Measurements from ENCODE around the gene PRICKLE2.

PRICKLE2 gene

GRCh38 chr3:64104691-64105111, 120.6 kb downstream of the PRICKLE2 start:
- H3K4me2 ChIP-seq (ENCODE audit: low read depth, low read length), result no peak overlapping the region
- no peaks in the 10 kb centered on the region for H3K9me2 ChIP-seq (replicated peaks; ENCODE audit: insufficient read depth, low read length)
- H4K20me1 ChIP-seq (ENCODE audit: insufficient read depth, low read length), result no peaks in the 10 kb centered on the region
- no peaks in the 10 kb centered on the region for H3K79me2 ChIP-seq (ENCODE audit: low read length)
- no peak overlapping the region for H3K9ac ChIP-seq (ENCODE audit: low read length)
- no peaks in the 10 kb centered on the region for H3K9me3 ChIP-seq (replicated peaks; ENCODE audit: insufficient read depth, low read length)
- no peak overlapping the region for H3K27ac ChIP-seq (ENCODE audit: low read length)
- no peak overlapping the region for H2AFZ ChIP-seq (ENCODE audit: low read length)
- H3K4me3 ChIP-seq (ENCODE audit: low read length), result no peak overlapping the region
- no peaks in the 10 kb centered on the region for H3K36me3 ChIP-seq (replicated peaks; ENCODE audit: insufficient read depth, low read length)
- DNase-seq, result no peak
- H3F3A ChIP-seq (ENCODE audit: insufficient read depth, low read length), result no peaks in the 10 kb centered on the region
- no peaks in the 10 kb centered on the region for H3K27me3 ChIP-seq (replicated peaks; ENCODE audit: insufficient read depth, low read length)
- TF ChIP-seq CTCF (IDR thresholded peaks at IDR 0.05; ENCODE audit: low read length) (no peak), EZH2 (optimal IDR thresholded peaks at IDR 0.05; ENCODE audit: low read depth, low read length) (no peak), EZH2phosphoT487 (IDR thresholded peaks at IDR 0.05; ENCODE audit: low read length) (no peak)
- H3K4me1 ChIP-seq (ENCODE audit: low read length), result no peaks in the 10 kb centered on the region

- Histone ChIP-seq H3K4me3 (ENCODE audit: low read length) (no peak overlapping the region), H3K79me2 (ENCODE audit: low read length) (no peaks in the 10 kb centered on the region), H3F3A (ENCODE audit: insufficient read depth, low read length) (no peaks in the 10 kb centered on the region), H4K20me1 (ENCODE audit: insufficient read depth, low read length) (no peaks in the 10 kb centered on the region), H2AFZ (ENCODE audit: low read length) (no peak overlapping the region), H3K9ac (ENCODE audit: low read length) (no peak overlapping the region), H3K27ac (ENCODE audit: low read length) (no peak overlapping the region), H3K27me3 (replicated peaks; ENCODE audit: insufficient read depth, low read length) (no peaks in the 10 kb centered on the region), H3K36me3 (replicated peaks; ENCODE audit: insufficient read depth, low read length) (no peaks in the 10 kb centered on the region; the same call in 1 of the 2 replicates), H3K4me1 (ENCODE audit: low read length) (no peaks in the 10 kb centered on the region), H3K9me3 (replicated peaks; ENCODE audit: insufficient read depth, low read length) (no peaks in the 10 kb centered on the region), H3K9me2 (replicated peaks; ENCODE audit: insufficient read depth, low read length) (no peaks in the 10 kb centered on the region), H3K4me2 (ENCODE audit: low read depth, low read length) (no peak overlapping the region)
- no peak for DNase-seq
- TF ChIP-seq CTCF (IDR thresholded peaks at IDR 0.05; ENCODE audit: low read length) (no peak), EZH2 (optimal IDR thresholded peaks at IDR 0.05; ENCODE audit: low read depth, low read length) (no peak), EZH2phosphoT487 (IDR thresholded peaks at IDR 0.05; ENCODE audit: low read length) (no peak)
Measured at GRCh38 chr3:64104006-64104405, 121.3 kb downstream of the PRICKLE2 start.

DNA sequence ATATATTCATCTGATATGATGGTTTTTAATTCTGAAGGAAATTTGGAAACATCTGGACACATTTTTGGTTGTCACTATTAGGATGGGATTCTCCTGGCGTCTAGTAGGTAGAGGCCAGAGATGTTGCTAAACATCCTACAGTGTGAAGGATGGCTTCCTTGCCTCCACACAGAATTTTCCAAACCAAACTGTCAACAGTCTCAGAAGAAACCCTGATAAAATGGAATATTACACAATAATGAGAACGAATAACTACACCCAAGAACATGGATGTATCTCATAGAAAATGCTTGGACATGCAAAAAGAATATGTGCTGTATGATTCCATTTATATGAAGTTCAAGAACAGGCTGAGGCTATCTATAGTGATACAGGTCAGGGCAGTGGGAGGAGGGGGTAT, 122.1 kb downstream of the PRICKLE2 start:
- H4K20me1 ChIP-seq (ENCODE audit: insufficient read depth, low read length), result no peaks in the 10 kb centered on the region
- no peaks in the 10 kb centered on the region for H3K9me3 ChIP-seq (replicated peaks; ENCODE audit: insufficient read depth, low read length)
- no peak for DNase-seq
- H3K79me2 ChIP-seq (ENCODE audit: low read length), result no peaks in the 10 kb centered on the region
- H3K4me1 ChIP-seq (ENCODE audit: low read length), result no peaks in the 10 kb centered on the region
- H2AFZ ChIP-seq (ENCODE audit: low read length), result no peak overlapping the region
- no peak overlapping the region for H3K4me2 ChIP-seq (ENCODE audit: low read depth, low read length)
- no peaks in the 10 kb centered on the region; the same call in 1 of the 2 replicates for H3K36me3 ChIP-seq (replicated peaks; ENCODE audit: insufficient read depth, low read length)
- no peaks in the 10 kb centered on the region for H3K9me2 ChIP-seq (replicated peaks; ENCODE audit: insufficient read depth, low read length)
- no peaks in the 10 kb centered on the region for H3F3A ChIP-seq (ENCODE audit: insufficient read depth, low read length)
- H3K4me3 ChIP-seq (ENCODE audit: low read length), result no peak overlapping the region
- H3K9ac ChIP-seq (ENCODE audit: low read length), result no peak overlapping the region
- no peak overlapping the region for H3K27ac ChIP-seq (ENCODE audit: low read length)
- TF ChIP-seq CTCF (IDR thresholded peaks at IDR 0.05; ENCODE audit: low read length) (no peak), EZH2phosphoT487 (IDR thresholded peaks at IDR 0.05; ENCODE audit: low read length) (no peak), EZH2 (optimal IDR thresholded peaks at IDR 0.05; ENCODE audit: low read depth, low read length) (no peak)
- H3K27me3 ChIP-seq (replicated peaks; ENCODE audit: insufficient read depth, low read length), result no peaks in the 10 kb centered on the region

Data from MM.1S (cell line).